BJ (cell line): ENCODE data around the gene CNNM2. TPM values are rescaled to one million over a fixed set of nuclear protein-coding genes. Genes with fewer than 3 reads are reported as not detected.
"Not testable (repeated sequence)": the region's sequence is repeated elsewhere in the genome, so short reads cannot be mapped to it uniquely, and the experiment has no call there.

Experiments
- CTCF ChIA-PET: fragments of 350-600 bp; formaldehyde crosslinking; extraction: SDS; loops from one replicate; lab custom pipeline; 2021; ENCODE audit warnings: antibody characterized with exemption, inconsistent platforms; lab: Yijun Ruan, JAX
- POLR2A ChIA-PET: fragments of 300-600 bp; sonication (Branson Sonifier 250); formaldehyde crosslinking; extraction: SDS; loops from one replicate; lab custom pipeline; 2021; ENCODE audit warnings: antibody characterized with exemption; lab: Charles Lee
- DNase-seq: peaks from one replicate; pipeline ENCODE4 v3.0.0-alpha.2; 2011; ENCODE audit warnings: low read depth
- H3K27me3 ChIP-seq: 2 replicates; pipeline ENCODE4 v1.6.0; 2011; ENCODE audit warnings: low read length; ENCODE audit not compliant: control insufficient read depth, insufficient read depth
- H3K36me3 ChIP-seq: 2 replicates; pipeline ENCODE4 v1.5.1; 2011; ENCODE audit warnings: low read length; ENCODE audit not compliant: control insufficient read depth, insufficient read depth
- H3K4me3 ChIP-seq: 2 replicates; pipeline ENCODE4 v1.5.1; 2011; ENCODE audit warnings: low read depth, mild to moderate bottlenecking, control low read depth, low read length
- CTCF ChIP-seq: IDR thresholded peaks from 2 replicates; pipeline ENCODE4 v1.5.1; 2011; ENCODE audit warnings: low read depth, mild to moderate bottlenecking, control low read depth, inconsistent platforms, low read length, moderate library complexity; ENCODE audit not compliant: insufficient read depth
- polyA plus RNA-seq: library from polyadenylated mRNA; depleted of rRNA; stranded (reverse); fragments of >200 nt; gene quantifications from 2 replicates; pipeline ENCODE4 v1.2.3, GENCODE V29; 2011

CNNM2 gene
- polyA plus RNA-seq, 1 experiment: 3.7 TPM

GRCh38 chr10:103066141-103067098, 148.3 kb downstream of the CNNM2 start:
- DNase-seq: no peak
- no peak for TF ChIP-seq CTCF
- ChIA-PET CTCF (interaction anchor here (0.9 to 5.3 kb wide), 6 partner anchors 15 to 339 kb away, joined by 3 to 44 read pairs (median 4); partner anchors contain the start of gene CNNM2), POLR2A (interaction anchor here (0.6 kb wide), 1 partner anchor 149 kb away, joined by 3 read pairs; no protein-coding TSS in a partner anchor)
- Histone ChIP-seq H3K4me3 (no peak overlapping the region), H3K36me3 (no peaks in the 10 kb centered on the region), H3K27me3 (no peaks in the 10 kb centered on the region)

- H3K27me3 ChIP-seq, H3K4me3 ChIP-seq, POLR2A ChIA-PET, H3K36me3 ChIP-seq, DNase-seq: not testable (repeated sequence)
- CTCF ChIA-PET: interaction anchor here (1.5 to 5.3 kb wide), 4 partner anchors 15 to 340 kb away, joined by 3 to 44 read pairs (median 8); partner anchors contain the start of gene CNNM2
Observed at GRCh38 chr10:103067099-103067477, 149.0 kb downstream of the CNNM2 start.

- no peaks in the 10 kb centered on the region for H3K27me3 ChIP-seq
- no peak overlapping the region for H3K4me3 ChIP-seq
- H3K36me3 ChIP-seq: no peaks in the 10 kb centered on the region
- DNase-seq: no peak
- ChIA-PET POLR2A (no interaction called here), CTCF (interaction anchor here (1.0 to 5.3 kb wide), 4 partner anchors 11 to 177 kb away, joined by 3 to 44 read pairs (median 8); partner anchors contain the start of gene CNNM2)
- no peak for TF ChIP-seq CTCF
Observed at GRCh38 chr10:103067484-103067883, 149.4 kb downstream of the CNNM2 start.

- H3K36me3 ChIP-seq: no peaks in the 10 kb centered on the region
- no peak overlapping the region for H3K4me3 ChIP-seq
- CTCF ChIA-PET: interaction anchor here (0.6 to 2.8 kb wide), 8 partner anchors 9 to 498 kb away, joined by 3 to 12 read pairs (median 3); partner anchors contain the start of gene CNNM2
- no peak for TF ChIP-seq CTCF
- H3K27me3 ChIP-seq: no peaks in the 10 kb centered on the region
- POLR2A ChIA-PET: no interaction called here
- DNase-seq: no peak
Observed at GRCh38 chr10:103067956-103068355, 149.9 kb downstream of the CNNM2 start.

GRCh38 chr10:103069453-103070331, 151.6 kb downstream of the CNNM2 start:
- Histone ChIP-seq H3K36me3 (no peaks in the 10 kb centered on the region), H3K27me3 (no peaks in the 10 kb centered on the region), H3K4me3 (no peak overlapping the region)
- POLR2A ChIA-PET: no interaction called here
- CTCF ChIA-PET: interaction anchor here (0.7 to 6.3 kb wide), 10 partner anchors 13 to 168 kb away, joined by 3 to 56 read pairs (median 4); partner anchors contain the start of gene CNNM2
- DNase-seq: no peak
- peak; percentile 66 for TF ChIP-seq CTCF
